T47D (cell line): ENCODE data around the gene KCTD6.
A peak's percentile ranks its signal among the peaks of the same experiment; 100 is the strongest.

Experiments used
- DNase-seq, 2 experiments: peaks; one replicate each; pipeline versions ENCODE4 v3.0.0 to v3.0.0-alpha.2; 2011 to 2012; ENCODE audit warnings: low read depth in 1 of 2, low spot score in 1 of 2
- JUND ChIP-seq: IDR thresholded peaks from 2 replicates; pipeline ENCODE4 v1.6.1; 2012; ENCODE audit warnings: low read depth
- in situ Hi-C: cut with HindIII; loops from 2 replicates; pipeline ENCODE4 v1.10.0; 2016; ENCODE audit warnings: low sequenced_read_pairs, low pct_unique_long_range_greater_than_20kb

KCTD6 gene

DNA sequence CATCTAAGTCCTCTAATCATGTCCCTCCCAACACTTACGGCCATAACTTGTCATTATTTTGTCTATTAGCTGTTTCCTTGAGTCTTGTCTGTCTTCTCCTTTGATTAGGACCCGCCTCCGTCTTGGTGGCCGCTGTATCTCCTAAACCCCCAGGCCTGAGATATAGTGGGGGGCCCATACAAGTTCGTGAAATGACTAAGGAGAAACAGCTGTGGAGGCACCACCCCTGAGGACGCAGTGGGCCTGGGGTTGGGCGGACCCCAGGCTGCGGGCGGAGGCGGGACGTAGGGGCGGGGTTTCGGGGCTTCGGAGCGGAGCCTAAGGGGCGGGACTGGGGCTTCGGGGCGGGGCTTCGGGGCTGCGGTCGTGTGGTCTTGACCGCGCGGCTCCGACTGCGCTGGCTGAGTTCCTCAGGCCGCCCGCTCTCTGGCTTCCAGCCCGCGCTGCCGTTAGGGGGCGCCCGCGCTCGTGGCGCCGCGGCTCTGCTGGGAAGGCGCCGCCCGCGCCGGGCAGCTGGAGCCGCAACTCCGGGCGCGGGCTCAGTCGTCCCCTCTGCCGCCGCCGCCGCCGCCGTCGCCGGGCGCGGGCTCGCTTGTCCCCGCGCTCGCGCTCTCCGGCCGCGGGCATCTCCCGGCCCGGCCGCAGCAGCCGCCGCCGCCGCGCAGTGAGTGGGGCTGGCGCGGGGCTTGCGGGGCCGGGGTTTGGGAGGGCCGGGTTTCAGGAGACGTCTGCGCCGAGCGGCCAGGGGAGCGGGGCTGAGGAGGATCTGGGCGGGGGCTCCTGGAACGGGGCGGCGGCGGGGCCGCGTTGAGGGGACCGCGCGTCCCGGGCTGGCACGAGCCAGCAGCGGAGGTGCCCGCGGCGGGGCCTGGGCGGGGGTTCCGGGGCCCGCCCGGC lies at the start of gene KCTD6:
Gene KCTD6, plus strand, starts transcription at position 591 of the 897 bp plus-strand sequence. CDS start 6,660 bp downstream, outside the sequence.
- no peak for TF ChIP-seq JUND
- in situ Hi-C loops, result no loop called here
- DNase-seq, result peak; percentile 53 to 93

DNA sequence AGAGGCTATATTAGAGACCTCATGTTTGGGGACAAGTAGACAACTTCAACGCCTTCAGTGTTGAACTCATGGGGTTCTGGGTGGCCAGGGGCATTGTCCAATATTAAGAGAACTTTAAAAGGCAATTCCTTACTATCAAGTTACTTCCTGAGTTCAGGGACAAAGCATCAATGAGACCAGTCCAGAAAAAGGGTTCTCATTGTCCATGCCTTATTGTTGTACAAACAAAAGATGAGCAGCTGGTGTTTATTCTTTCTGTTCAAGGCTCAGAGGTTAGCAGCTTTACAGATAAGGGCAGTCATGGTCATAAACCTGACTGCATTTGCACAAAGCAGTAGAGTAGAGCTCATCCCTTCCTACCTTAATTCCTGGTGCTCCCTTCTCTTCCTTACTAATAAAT lies 39.7 kb upstream of the KCTD6 start:
- no peak for DNase-seq
- in situ Hi-C loops, result no loop called here
- no peak for TF ChIP-seq JUND

- in situ Hi-C loops, result no loop called here
- TF ChIP-seq JUND, result no peak
- DNase-seq, result no peak
These were observed 32.7 kb upstream of the KCTD6 start for GRCh38 chr3:58459160-58459559.

DNA sequence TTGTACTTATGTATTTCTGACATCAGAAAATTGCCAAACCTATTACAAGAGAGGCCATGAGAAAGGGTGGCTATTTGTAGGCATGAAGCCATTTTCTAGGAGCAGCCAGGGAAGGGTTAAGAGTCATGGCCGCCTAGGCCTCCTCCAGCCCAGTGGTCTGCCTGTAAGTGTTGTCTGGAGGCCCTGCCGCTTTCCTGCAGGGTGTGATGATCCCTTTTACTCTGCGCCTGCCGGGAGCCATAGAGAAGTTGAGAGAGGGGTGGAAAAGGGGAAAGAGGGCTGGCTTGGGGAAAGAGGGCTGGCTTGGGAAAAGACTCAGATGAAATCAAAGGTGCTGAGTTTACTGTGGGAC lies 29.1 kb upstream of the KCTD6 start:
- no peak for DNase-seq
- no peak for TF ChIP-seq JUND
- in situ Hi-C loops, result no loop called here

DNA sequence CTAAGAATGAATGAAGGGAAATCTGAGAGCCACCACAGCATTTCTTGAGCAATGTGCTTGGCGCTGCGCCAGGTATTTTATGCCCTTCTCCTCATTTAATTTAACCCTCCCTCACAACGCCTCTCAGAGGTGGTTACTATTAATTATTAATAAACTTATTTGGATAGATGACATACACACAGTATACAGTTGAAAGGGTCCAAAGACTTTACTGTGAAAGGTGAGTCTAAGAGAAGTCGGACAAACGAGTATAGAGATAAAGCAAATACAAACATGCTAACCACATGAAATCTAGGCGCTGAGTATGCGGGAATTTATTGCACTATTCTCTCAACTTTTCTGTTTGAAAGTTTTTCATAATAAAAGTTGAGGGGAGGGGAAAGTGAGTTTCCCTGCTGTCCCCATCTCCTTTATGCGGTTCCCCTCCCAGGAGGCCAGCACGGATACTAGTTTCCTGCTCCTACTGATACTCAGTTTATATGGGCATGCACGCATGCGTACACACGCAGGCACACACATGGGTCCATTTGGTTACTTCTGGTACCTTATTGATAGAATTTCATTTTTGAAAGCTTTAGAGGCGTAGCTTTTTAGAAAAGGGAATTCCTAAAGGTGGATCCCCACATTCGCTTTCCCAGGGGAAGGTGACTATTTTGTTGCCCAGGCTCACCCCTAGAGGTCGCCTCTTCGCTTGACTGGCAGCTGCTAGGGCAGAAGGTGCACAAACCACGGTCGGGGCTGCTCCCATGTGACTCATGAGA lies 28.5 kb upstream of the KCTD6 start:
- in situ Hi-C loops, result no loop called here
- DNase-seq, result peak; percentile 69 to 88

GRCh38 chr3:58463942-58464271 lies 28.0 kb upstream of the KCTD6 start:
- no peak for TF ChIP-seq JUND
- in situ Hi-C loops, result no loop called here
- no peak for DNase-seq

More for the DNA sequence above, 28.5 kb upstream of the KCTD6 start:
- no peak for TF ChIP-seq JUND

DNA sequence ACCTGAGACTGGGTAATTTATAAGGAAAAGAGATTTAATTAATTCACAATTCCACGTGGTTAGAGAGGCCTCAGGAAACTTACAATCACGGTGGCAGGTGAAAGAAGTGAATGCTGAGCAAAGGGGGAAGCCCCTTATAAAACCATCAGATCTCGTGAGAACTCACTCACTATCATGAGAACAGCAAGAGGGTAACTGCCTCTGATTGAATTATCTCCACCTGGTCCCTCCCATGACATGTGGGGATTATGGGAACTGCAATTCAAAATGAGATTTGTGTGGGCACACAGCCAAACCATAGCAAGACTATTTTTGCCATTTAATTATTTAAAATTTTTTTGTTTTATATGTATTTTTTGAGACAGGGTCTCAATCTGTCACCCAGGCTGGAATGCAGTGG lies 27.0 kb upstream of the KCTD6 start:
- TF ChIP-seq JUND, result no peak
- in situ Hi-C loops, result no loop called here
- DNase-seq, result no peak

DNA sequence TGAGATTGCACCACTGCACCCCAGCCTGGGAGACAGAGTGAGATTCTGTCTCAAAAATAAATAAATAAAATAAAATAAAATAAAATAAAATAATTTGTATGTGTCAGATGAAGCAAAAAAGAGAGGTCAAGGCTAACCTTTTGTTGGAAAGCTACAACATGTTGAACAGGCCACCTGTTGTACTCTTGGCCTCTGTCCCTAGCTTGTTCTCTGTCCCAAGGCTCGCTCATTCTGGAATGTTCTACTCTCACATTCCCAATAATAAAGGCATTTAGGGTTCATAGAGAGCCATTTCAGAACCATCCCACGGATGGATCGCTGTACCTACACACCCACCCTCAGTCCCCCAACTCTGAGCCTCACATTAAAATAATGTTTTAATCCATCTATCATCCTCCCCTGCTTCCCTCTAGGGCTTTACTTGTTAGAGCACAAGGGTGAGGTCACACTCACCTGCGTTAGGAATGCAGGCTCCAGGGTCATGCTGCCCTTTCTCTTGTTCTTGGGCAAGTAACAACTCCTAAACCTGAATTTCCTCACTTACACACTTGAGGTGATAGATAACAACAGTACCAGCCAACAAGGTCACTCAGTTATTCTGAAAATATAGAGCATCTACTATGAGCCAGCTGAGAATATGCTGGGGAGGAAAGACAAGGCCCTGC lies 24.9 kb upstream of the KCTD6 start:
- DNase-seq, result peak in 1 of 2 experiments; percentile 98
- in situ Hi-C loops, result no loop called here
- TF ChIP-seq JUND, result peak; percentile 93; the same call in 1 of the 2 replicates

- no peak for DNase-seq
- in situ Hi-C loops, result no loop called here
- no peak for TF ChIP-seq JUND
These were observed 22.8 kb upstream of the KCTD6 start for GRCh38 chr3:58469096-58469495.

GRCh38 chr3:58470363-58471024 lies 21.4 kb upstream of the KCTD6 start:
- no peak for DNase-seq
- in situ Hi-C loops, result no loop called here
- no peak for TF ChIP-seq JUND

DNA sequence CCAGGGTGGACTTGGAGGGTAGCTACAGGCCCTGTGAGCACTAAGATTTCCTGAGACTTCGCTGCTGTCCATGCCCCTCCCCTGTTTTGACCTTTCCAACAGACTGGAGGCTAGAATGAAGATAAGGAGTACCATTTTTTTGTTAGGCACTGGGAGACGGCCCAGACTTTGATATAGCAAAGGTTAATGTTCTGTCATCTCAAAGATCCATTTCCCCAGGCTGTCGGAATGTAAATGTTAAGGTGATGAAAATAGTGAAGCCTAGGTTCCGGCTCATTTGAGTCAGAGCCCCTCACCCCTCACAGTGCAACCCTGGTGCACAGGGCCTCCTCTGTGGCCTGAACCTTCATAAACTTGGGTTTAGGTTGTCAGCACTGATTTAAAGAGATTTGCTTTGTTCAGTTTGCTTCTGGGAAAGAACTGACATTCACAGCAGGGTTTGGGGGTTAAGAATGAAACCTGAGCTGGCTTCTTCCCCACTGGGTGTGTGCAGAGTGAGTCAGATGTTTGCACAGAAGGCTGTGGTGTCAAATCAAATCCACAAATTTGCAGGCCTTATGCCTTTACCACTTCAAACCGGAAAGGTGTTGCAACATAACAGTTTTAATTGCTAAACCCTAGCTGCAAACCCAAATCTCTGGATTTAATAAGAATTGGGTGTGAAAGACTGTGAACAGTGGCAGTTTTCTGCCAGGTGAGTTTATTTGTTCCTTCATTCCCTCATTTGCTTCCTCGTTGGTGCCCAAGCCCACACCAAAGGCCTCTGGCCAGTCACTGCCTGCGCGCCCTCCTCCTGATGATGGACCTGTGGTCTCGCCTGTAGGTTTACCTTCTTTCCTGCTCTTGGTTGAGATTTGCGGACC lies 20.6 kb upstream of the KCTD6 start:
- TF ChIP-seq JUND, result peak; percentile 98; the same call in 1 of the 2 replicates
- peak; percentile 39 to 98 for DNase-seq
- in situ Hi-C loops, result no loop called here
